ENCODE measurements around the gene RCAN1. TPM values are rescaled to one million over a fixed set of nuclear protein-coding genes. Genes with fewer than 3 reads are reported as not detected.
A peak's percentile ranks its signal among the peaks of the same experiment; 100 is the strongest.

The RCAN1 gene
- total and polyA plus RNA-seq, 9 of the 15 experiments (the other 6 are each of a cell fraction or from before 2014, with no cell fraction given), result 4.4 to 16.5 (median 12.3) TPM

GRCh38 chr21:34513129-34513675, 101.7 kb downstream of the RCAN1 start:
- 25% methylated on average over 2 of the region's 2 CpGs for WGBS (ENCODE audit: insufficient coverage, low coverage, missing lambda C conversion rate)
- H3K9me1 ChIP-seq (ENCODE audit: control insufficient read depth, insufficient read depth, low read length), result no peaks in the 10 kb centered on the region
- DNase-seq (ENCODE audit: extremely low read depth in 1 of 4, low spot score in 3 of 4), result no peak
- no peak overlapping the region for H2AFZ ChIP-seq (ENCODE audit: low read depth, low read length)
- H3K79me2 ChIP-seq (ENCODE audit: control insufficient read depth, insufficient read depth, low read length), result no peaks in the 10 kb centered on the region
- no peaks in the 10 kb centered on the region for H4K20me1 ChIP-seq (replicated peaks; ENCODE audit: control insufficient read depth, insufficient read depth, low read length)
- H3K27me3 ChIP-seq (ENCODE audit: control insufficient read depth in 2 of 2, insufficient read depth in 2 of 2, low read length in 2 of 2), result peaks cover 0 to 2% of the 10 kb centered on the region in 2 experiments; a peak in 1 of 5 replicates
- CTCF ChIA-PET (ENCODE audit: low intra/inter-chr PET ratio), result interaction anchor here (1.0 kb wide), 1 partner anchor 90 kb away, joined by 3 read pairs; no protein-coding TSS in a partner anchor
- peak; percentile 32 for FAIRE-seq
- in situ Hi-C loops (cut with MboI) (no loop called here), intact Hi-C loops (cut with micrococcal nuclease) (no loop called here)
- no peak for TF ChIP-seq CEBPG (CRISPR knock-in tag; IDR thresholded peaks at IDR 0.05)
- TF ChIP-seq CEBPG (tag; conservative IDR thresholded peaks at IDR 0.05 in 1 of 2, IDR thresholded peaks at IDR 0.05 in 1 of 2), result peak in 1 of 2 experiments; percentile 51; a peak in 1 of 4 replicates
- peak; percentile 38; the same call in 1 of the 2 replicates for TF ChIP-seq CEBPB (tag; IDR thresholded peaks at IDR 0.05)
- no peak for TF ChIP-seq FOXP4 (CRISPR knock-in tag; IDR thresholded peaks at IDR 0.05; ENCODE audit: borderline replicate concordance)
- H3K4me1 ChIP-seq (replicated peaks in 1 of 2; ENCODE audit: control insufficient read depth in 2 of 2, insufficient read depth in 2 of 2, low read length in 2 of 2), result 0 out of 5 replicates have a peak, but pooled peaks cover 0 to 3% of the 10 kb centered on the region in 2 experiments
- no peak overlapping the region for H3K4me2 ChIP-seq (ENCODE audit: insufficient read depth, low read length)
- no peak overlapping the region for H3K27ac ChIP-seq (ENCODE audit: extremely low read depth, low read depth, low read length)
- H3K9me3 ChIP-seq (replicated peaks; ENCODE audit: control insufficient read depth, insufficient read depth, low read depth, low read length), result no peaks in the 10 kb centered on the region
- H3K36me3 ChIP-seq (ENCODE audit: control insufficient read depth, insufficient read depth, low read length), result no peaks in the 10 kb centered on the region
- no peak overlapping the region for H3K9ac ChIP-seq (ENCODE audit: insufficient read depth in 1 of 2, low read depth in 2 of 2, low read length in 2 of 2)
- no peak for ATAC-seq
- no TSS peak for BruUV-seq (replicated peaks)
- H3K4me3 ChIP-seq, result no peak overlapping the region
- POLR2A ChIA-PET, result no interaction called here
